ENCODE results near the gene PPM1L.

Gene PPM1L

GRCh38 chr3:160842021-160843005, 86.3 kb downstream of the PPM1L start:
- Histone ChIP-seq H4K20me1 (ENCODE audit: control insufficient read depth, insufficient read depth, low read depth, low read length) (no peaks in the 10 kb centered on the region), H3F3A (ENCODE audit: control insufficient read depth, insufficient read depth) (no peaks in the 10 kb centered on the region), H3K36me3 (ENCODE audit: control insufficient read depth, low read length) (no peaks in the 10 kb centered on the region)

DNA sequence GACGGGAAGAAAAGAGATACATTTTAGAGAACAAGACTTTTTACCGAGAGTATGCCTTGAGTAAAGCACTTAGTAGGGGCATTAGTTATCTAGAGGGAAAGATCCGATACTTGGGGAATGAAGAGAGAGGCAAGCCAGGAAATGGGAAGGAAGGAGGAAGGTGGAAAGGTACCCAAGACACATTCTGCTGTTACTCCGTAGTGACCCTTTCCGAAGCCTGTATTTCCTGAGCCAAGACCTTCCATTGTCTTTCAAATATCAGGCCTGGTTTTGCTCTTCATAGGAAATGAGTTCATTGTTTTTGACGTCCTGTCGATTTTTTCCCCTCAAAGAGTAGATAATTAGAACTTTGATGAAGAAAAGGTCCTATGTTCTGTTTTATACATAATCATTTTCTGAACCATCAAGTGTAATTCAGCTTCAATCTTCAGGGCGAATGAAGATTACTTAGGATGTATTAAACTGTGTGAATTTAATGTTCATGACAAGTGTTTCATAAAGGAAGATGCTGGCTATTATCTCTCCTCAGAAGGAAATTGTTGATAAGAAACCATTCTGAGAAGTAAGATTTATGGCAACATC, 95.7 kb downstream of the PPM1L start:
- TF ChIP-seq, protein P1, sequence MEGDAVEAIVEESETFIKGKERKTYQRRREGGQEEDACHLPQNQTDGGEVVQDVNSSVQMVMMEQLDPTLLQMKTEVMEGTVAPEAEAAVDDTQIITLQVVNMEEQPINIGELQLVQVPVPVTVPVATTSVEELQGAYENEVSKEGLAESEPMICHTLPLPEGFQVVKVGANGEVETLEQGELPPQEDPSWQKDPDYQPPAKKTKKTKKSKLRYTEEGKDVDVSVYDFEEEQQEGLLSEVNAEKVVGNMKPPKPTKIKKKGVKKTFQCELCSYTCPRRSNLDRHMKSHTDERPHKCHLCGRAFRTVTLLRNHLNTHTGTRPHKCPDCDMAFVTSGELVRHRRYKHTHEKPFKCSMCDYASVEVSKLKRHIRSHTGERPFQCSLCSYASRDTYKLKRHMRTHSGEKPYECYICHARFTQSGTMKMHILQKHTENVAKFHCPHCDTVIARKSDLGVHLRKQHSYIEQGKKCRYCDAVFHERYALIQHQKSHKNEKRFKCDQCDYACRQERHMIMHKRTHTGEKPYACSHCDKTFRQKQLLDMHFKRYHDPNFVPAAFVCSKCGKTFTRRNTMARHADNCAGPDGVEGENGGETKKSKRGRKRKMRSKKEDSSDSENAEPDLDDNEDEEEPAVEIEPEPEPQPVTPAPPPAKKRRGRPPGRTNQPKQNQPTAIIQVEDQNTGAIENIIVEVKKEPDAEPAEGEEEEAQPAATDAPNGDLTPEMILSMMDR (IDR thresholded peaks at IDR 0.05; ENCODE audit: low read depth, low read length, poor library complexity, severe bottlenecking) = no peak
- no peak for TF ChIP-seq EZH2phosphoT487 (IDR thresholded peaks at IDR 0.05; ENCODE audit: borderline replicate concordance, low read length)
- Histone ChIP-seq H3K27ac (ENCODE audit: low read depth, low read length) (no peak overlapping the region), H3K36me3 (ENCODE audit: control insufficient read depth, low read length) (no peaks in the 10 kb centered on the region), H3K4me1 (ENCODE audit: control insufficient read depth, low read length) (no peaks in the 10 kb centered on the region), H3F3A (ENCODE audit: control insufficient read depth, insufficient read depth) (no peaks in the 10 kb centered on the region), H3K9me2 (replicated peaks; ENCODE audit: control insufficient read depth, low read length) (no peaks in the 10 kb centered on the region), H3K4me3 (ENCODE audit: low read length) (no peak overlapping the region), H3K4me2 (ENCODE audit: low read length) (no peak overlapping the region), H4K20me1 (ENCODE audit: control insufficient read depth, insufficient read depth, low read depth, low read length) (no peaks in the 10 kb centered on the region), H3K9me3 (ENCODE audit: control insufficient read depth, insufficient read depth, low read length) (no peaks in the 10 kb centered on the region), H3K79me2 (ENCODE audit: control insufficient read depth, low read length) (no peaks in the 10 kb centered on the region), H3K27me3 (ENCODE audit: control insufficient read depth, low read length) (no peaks in the 10 kb centered on the region)

More at GRCh38 chr3:160842021-160843005, 86.3 kb downstream of the PPM1L start:
- no peak overlapping the region for H3K27ac ChIP-seq (ENCODE audit: low read depth, low read length)
- no peak overlapping the region for H3K4me3 ChIP-seq (ENCODE audit: low read length)
- TF ChIP-seq EZH2phosphoT487 (IDR thresholded peaks at IDR 0.05; ENCODE audit: borderline replicate concordance, low read length) = no peak
- no peaks in the 10 kb centered on the region for H3K4me1 ChIP-seq (ENCODE audit: control insufficient read depth, low read length)
- H3K4me2 ChIP-seq (ENCODE audit: low read length) = no peak overlapping the region
- no peaks in the 10 kb centered on the region for H3K9me3 ChIP-seq (ENCODE audit: control insufficient read depth, insufficient read depth, low read length)
- H3K9me2 ChIP-seq (replicated peaks; ENCODE audit: control insufficient read depth, low read length) = no peaks in the 10 kb centered on the region
- no peaks in the 10 kb centered on the region for H3K27me3 ChIP-seq (ENCODE audit: control insufficient read depth, low read length)
- H3K79me2 ChIP-seq (ENCODE audit: control insufficient read depth, low read length) = no peaks in the 10 kb centered on the region

DNA sequence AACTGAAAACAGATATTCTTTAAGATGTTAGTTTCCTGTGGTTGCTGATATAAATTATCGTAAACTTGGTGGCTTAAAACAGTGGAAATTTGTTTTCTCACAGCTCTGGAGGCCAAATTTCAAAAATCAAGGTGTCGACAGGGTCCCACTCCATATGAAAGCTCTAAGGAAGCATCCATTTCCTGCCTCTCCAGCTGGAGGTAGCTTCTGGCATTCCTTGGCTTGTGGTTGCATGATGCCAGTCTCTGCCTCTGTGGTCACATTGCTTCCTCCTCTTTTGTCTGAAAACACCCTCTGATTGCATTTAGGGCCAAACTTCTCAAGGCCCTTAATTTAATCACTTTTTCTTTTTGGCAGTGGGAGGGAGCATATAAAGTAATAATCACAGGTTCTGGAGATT, 96.8 kb downstream of the PPM1L start:
- Histone ChIP-seq H3K36me3 (ENCODE audit: control insufficient read depth, low read length) (no peaks in the 10 kb centered on the region), H3K9me2 (replicated peaks; ENCODE audit: control insufficient read depth, low read length) (no peaks in the 10 kb centered on the region), H3K27ac (ENCODE audit: low read depth, low read length) (no peak overlapping the region), H4K20me1 (ENCODE audit: control insufficient read depth, insufficient read depth, low read depth, low read length) (no peaks in the 10 kb centered on the region), H3F3A (ENCODE audit: control insufficient read depth, insufficient read depth) (no peaks in the 10 kb centered on the region), H3K4me1 (ENCODE audit: control insufficient read depth, low read length) (no peaks in the 10 kb centered on the region), H3K27me3 (ENCODE audit: control insufficient read depth, low read length) (no peaks in the 10 kb centered on the region), H3K4me2 (ENCODE audit: low read length) (no peak overlapping the region), H3K79me2 (ENCODE audit: control insufficient read depth, low read length) (no peaks in the 10 kb centered on the region), H3K9me3 (ENCODE audit: control insufficient read depth, insufficient read depth, low read length) (no peaks in the 10 kb centered on the region), H3K4me3 (ENCODE audit: low read length) (no peak overlapping the region)
- TF ChIP-seq, protein P1 (IDR thresholded peaks at IDR 0.05; ENCODE audit: low read depth, low read length, poor library complexity, severe bottlenecking) = no peak
- TF ChIP-seq EZH2phosphoT487 (IDR thresholded peaks at IDR 0.05; ENCODE audit: borderline replicate concordance, low read length) = no peak

DNA sequence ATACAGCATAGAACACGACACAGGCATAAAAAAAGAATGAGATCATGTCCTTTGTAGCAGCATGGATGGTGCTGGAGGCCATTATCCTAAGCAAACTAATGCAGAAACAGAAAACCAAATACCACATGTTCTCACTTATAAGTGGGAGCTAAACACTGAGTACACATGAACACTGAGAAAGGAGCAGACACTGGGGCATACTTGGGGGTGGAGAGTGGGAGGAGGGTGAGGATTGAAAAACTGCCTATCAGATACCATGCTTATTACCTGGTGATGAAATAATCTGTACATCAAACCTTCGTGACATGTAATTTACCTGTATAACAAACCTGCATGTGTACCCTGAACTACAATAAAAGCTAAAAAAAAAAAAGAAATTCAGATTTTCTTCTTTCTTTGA, 100.4 kb downstream of the PPM1L start:
- Histone ChIP-seq H4K20me1 (ENCODE audit: control insufficient read depth, insufficient read depth, low read depth, low read length) (no peaks in the 10 kb centered on the region), H3K4me1 (ENCODE audit: control insufficient read depth, low read length) (no peaks in the 10 kb centered on the region), H3F3A (ENCODE audit: control insufficient read depth, insufficient read depth) (no peaks in the 10 kb centered on the region), H3K36me3 (ENCODE audit: control insufficient read depth, low read length) (no peaks in the 10 kb centered on the region), H3K9me3 (ENCODE audit: control insufficient read depth, insufficient read depth, low read length) (no peaks in the 10 kb centered on the region), H3K9me2 (replicated peaks; ENCODE audit: control insufficient read depth, low read length) (no peaks in the 10 kb centered on the region), H3K27me3 (ENCODE audit: control insufficient read depth, low read length) (no peaks in the 10 kb centered on the region), H3K27ac (ENCODE audit: low read depth, low read length) (no peak overlapping the region), H3K79me2 (ENCODE audit: control insufficient read depth, low read length) (no peaks in the 10 kb centered on the region), H3K4me3 (ENCODE audit: low read length) (no peak overlapping the region), H3K4me2 (ENCODE audit: low read length) (no peak overlapping the region)
- TF ChIP-seq, protein P1 (IDR thresholded peaks at IDR 0.05; ENCODE audit: low read depth, low read length, poor library complexity, severe bottlenecking) = no peak
- TF ChIP-seq EZH2phosphoT487 (IDR thresholded peaks at IDR 0.05; ENCODE audit: borderline replicate concordance, low read length) = no peak
